Liver (tissue), 9 donors: ENCODE data around the gene L1TD1. TPM values are rescaled to one million over a fixed set of nuclear protein-coding genes. Genes with fewer than 3 reads are reported as not detected.

Source experiments
- DNase-seq: peaks from one replicate; pipeline ENCODE4 v3.0.0-alpha.2; 2017; ENCODE audit warnings: low spot score
- H3K27ac ChIP-seq, 2 donors: one replicate each; pipeline ENCODE4 v1.7.0; 2013; ENCODE audit warnings: inconsistent platforms in 2 of 2, low read length in 2 of 2, control low read depth in 1 of 2, low read depth in 1 of 2, mild to moderate bottlenecking in 1 of 2
- H3K27me3 ChIP-seq, 4 donors: one replicate each; pipeline versions ENCODE4 v1.6.1 to v1.7.0; 2013; ENCODE audit warnings: low read length in 3 of 4, inconsistent platforms in 1 of 4, mild to moderate bottlenecking in 1 of 4, moderate library complexity in 1 of 4; ENCODE audit not compliant: control insufficient read depth in 4 of 4, insufficient read depth in 4 of 4
- H3K36me3 ChIP-seq, 4 donors: one replicate each; pipeline versions ENCODE4 v1.6.1 to v1.7.0; 2013; ENCODE audit warnings: low read length in 3 of 4, mild to moderate bottlenecking in 3 of 4, low read depth in 1 of 4, moderate library complexity in 1 of 4; ENCODE audit not compliant: control insufficient read depth in 4 of 4, insufficient read depth in 3 of 4
- H3K4me1 ChIP-seq, 4 donors: one replicate each; pipeline versions ENCODE4 v1.6.1 to v1.7.0; 2013; ENCODE audit warnings: low read length in 3 of 4, mild to moderate bottlenecking in 3 of 4, moderate library complexity in 1 of 4; ENCODE audit not compliant: control insufficient read depth in 4 of 4, insufficient read depth in 4 of 4
- H3K4me3 ChIP-seq, 3 donors: one replicate each; pipeline versions ENCODE4 v1.6.1 to v1.7.0; 2013; ENCODE audit warnings: low read length in 3 of 3, control low read depth in 1 of 3, low read depth in 1 of 3, mild to moderate bottlenecking in 1 of 3
- H3K9ac ChIP-seq, 2 donors: one replicate each; pipeline ENCODE4 v1.7.0; 2013; ENCODE audit warnings: low read length in 2 of 2, mild to moderate bottlenecking in 2 of 2, moderate library complexity in 2 of 2, control low read depth in 1 of 2, low read depth in 1 of 2
- H3K9me3 ChIP-seq, 4 donors: one replicate each; pipeline versions ENCODE4 v1.6.1 to v1.7.0; 2013; ENCODE audit warnings: low read length in 3 of 4; ENCODE audit not compliant: control insufficient read depth in 4 of 4
- EGR1 ChIP-seq, 2 donors: IDR thresholded peaks; 2 replicates each; pipeline ENCODE4 v1.6.1; 2016 to 2018; ENCODE audit warnings: antibody characterized with exemption in 2 of 2, low read depth in 2 of 2
- FOXA1 ChIP-seq: IDR thresholded peaks from 2 replicates; pipeline ENCODE4 v1.6.1; 2016; ENCODE audit warnings: antibody characterized with exemption
- FOXA2 ChIP-seq: IDR thresholded peaks from 2 replicates; pipeline ENCODE4 v1.6.1; 2016; ENCODE audit warnings: antibody characterized with exemption
- HNF4A ChIP-seq, 2 donors: conservative IDR thresholded peaks; 2 replicates each; pipeline ENCODE4 v1.6.1; 2016; ENCODE audit warnings: antibody characterized with exemption in 2 of 2, mild to moderate bottlenecking in 2 of 2
- HNF4G ChIP-seq: IDR thresholded peaks from 2 replicates; pipeline ENCODE4 v1.6.1; 2016; ENCODE audit warnings: antibody characterized with exemption
- JUND ChIP-seq, 2 donors: IDR thresholded peaks; 2 replicates each; pipeline ENCODE4 v1.6.1; 2016; ENCODE audit warnings: antibody characterized with exemption in 2 of 2
- NR2F2 ChIP-seq: IDR thresholded peaks from 2 replicates; pipeline ENCODE4 v1.6.1; 2016; ENCODE audit warnings: antibody characterized with exemption
- RAD21 ChIP-seq, 2 donors: IDR thresholded peaks; 2 replicates each; pipeline ENCODE4 v1.6.1; 2016; ENCODE audit warnings: antibody characterized with exemption in 2 of 2, mild to moderate bottlenecking in 2 of 2
- RXRA ChIP-seq, 2 donors: IDR thresholded peaks; 2 replicates each; pipeline ENCODE4 v1.6.1; 2017 to 2018; ENCODE audit warnings: antibody characterized with exemption in 2 of 2, mild to moderate bottlenecking in 1 of 2
- TAF1 ChIP-seq: conservative IDR thresholded peaks from 2 replicates; pipeline ENCODE4 v1.6.1; 2016; ENCODE audit warnings: antibody characterized with exemption, mild to moderate bottlenecking
- WGBS: extraction: QIAGEN DNeasy Blood & Tissue Kit; methylation state at CpG from one replicate; pipeline ENCODE4 v1.1.7; 2013; 5-methylcytosine and 5-hydroxymethylcytosine counted together
- polyA plus RNA-seq, 2 donors: library from polyadenylated mRNA; stranded (reverse) in 1 of 2; unstranded in 1 of 2; fragments of 200-250 nt in 1 of 2; fragments of >200 nt in 1 of 2; fragmentation: Nextera tagmentation in 1 of 2; extraction: Ambion mirVana in 1 of 2; gene quantifications; one replicate each; pipeline versions ENCODE4 v1.2.1 to v1.2.3, GENCODE V29; 2013 to 2015
- total RNA-seq, 2 donors: library from RNA; depleted of rRNA; stranded (reverse); fragments of >200 nt; gene quantifications; one replicate each; pipeline ENCODE4 v1.2.3, GENCODE V29; 2014
- TF ChIP-seq, protein P1 (sequence below): fragments of 150-350 bp; IDR thresholded peaks from 2 replicates; pipeline ENCODE4 v1.5.1; 2017; ENCODE audit warnings: improper control_type of control experiment, low read depth, low read length; ENCODE audit not compliant: missing input control
- TF ChIP-seq, protein P2 (sequence below): IDR thresholded peaks from 2 replicates; pipeline ENCODE4 v1.6.1; 2016; ENCODE audit warnings: antibody characterized with exemption
- TF ChIP-seq, protein P3 (sequence below): IDR thresholded peaks from 2 replicates; pipeline ENCODE4 v1.6.1; 2016; ENCODE audit warnings: antibody characterized with exemption, mild to moderate bottlenecking
- TF ChIP-seq, protein P4 (sequence below): IDR thresholded peaks from 2 replicates; pipeline ENCODE4 v1.6.1; 2016; ENCODE audit warnings: antibody characterized with exemption
- TF ChIP-seq, protein P5 (sequence below): IDR thresholded peaks from 2 replicates; pipeline ENCODE4 v1.6.1; 2016; ENCODE audit warnings: antibody characterized with exemption
- donor health status: healthy.
- donor health status: healthy.
- donor health status: healthy.
- donor health status: healthy.
- donor health status: healthy.

Gene L1TD1
- total and polyA plus RNA-seq, 4 donors = under 0.01 to 0.14 (median 0.01) TPM; not detected in 1

DNA sequence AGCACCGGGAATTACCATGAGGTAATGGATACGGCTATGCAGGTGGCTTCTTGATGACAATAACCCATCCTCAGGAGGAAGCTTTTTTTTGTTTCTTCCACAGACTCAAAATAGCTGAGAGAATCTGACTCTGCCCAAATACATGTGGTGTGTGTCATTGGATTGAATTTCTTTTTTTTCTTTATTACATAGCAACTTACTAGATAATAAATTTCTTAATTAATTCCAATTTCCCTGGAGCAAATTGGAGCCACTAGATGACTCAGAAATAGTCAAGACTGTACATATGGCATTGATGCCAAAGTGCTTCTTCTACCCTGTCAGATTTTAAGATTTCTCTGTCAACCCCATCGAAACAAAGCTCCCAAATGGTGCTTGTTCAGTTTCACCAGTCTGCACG, 42.7 kb downstream of the L1TD1 start (continued):
- TF ChIP-seq, protein P1, sequence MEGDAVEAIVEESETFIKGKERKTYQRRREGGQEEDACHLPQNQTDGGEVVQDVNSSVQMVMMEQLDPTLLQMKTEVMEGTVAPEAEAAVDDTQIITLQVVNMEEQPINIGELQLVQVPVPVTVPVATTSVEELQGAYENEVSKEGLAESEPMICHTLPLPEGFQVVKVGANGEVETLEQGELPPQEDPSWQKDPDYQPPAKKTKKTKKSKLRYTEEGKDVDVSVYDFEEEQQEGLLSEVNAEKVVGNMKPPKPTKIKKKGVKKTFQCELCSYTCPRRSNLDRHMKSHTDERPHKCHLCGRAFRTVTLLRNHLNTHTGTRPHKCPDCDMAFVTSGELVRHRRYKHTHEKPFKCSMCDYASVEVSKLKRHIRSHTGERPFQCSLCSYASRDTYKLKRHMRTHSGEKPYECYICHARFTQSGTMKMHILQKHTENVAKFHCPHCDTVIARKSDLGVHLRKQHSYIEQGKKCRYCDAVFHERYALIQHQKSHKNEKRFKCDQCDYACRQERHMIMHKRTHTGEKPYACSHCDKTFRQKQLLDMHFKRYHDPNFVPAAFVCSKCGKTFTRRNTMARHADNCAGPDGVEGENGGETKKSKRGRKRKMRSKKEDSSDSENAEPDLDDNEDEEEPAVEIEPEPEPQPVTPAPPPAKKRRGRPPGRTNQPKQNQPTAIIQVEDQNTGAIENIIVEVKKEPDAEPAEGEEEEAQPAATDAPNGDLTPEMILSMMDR = no peak
- TF ChIP-seq FOXA1 (no peak), FOXA2 (no peak)
- TF ChIP-seq, protein P2, sequence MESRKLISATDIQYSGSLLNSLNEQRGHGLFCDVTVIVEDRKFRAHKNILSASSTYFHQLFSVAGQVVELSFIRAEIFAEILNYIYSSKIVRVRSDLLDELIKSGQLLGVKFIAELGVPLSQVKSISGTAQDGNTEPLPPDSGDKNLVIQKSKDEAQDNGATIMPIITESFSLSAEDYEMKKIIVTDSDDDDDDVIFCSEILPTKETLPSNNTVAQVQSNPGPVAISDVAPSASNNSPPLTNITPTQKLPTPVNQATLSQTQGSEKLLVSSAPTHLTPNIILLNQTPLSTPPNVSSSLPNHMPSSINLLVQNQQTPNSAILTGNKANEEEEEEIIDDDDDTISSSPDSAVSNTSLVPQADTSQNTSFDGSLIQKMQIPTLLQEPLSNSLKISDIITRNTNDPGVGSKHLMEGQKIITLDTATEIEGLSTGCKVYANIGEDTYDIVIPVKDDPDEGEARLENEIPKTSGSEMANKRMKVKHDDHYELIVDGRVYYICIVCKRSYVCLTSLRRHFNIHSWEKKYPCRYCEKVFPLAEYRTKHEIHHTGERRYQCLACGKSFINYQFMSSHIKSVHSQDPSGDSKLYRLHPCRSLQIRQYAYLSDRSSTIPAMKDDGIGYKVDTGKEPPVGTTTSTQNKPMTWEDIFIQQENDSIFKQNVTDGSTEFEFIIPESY = no peak

DNA sequence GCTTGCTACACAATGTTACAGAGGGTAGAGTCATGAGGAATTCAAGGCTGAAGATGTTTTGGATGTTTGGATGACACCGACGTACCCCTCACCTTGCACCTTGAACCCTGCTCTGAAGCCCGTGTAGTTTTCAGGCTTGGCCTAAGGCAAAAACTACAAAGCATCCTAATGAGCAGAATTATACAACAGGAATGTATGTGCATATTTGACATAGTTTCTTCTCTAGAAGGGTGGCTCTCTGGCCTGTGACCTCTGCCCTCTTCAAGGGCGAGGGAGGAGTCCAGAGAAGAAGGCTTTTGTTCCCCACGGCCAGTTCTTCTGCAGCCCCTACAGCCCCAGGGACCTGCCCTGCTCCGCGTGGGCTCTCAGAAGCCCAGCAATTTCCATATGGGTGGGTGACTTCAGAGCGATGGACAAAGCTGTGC, 43.3 kb downstream of the L1TD1 start:
- WGBS = 76% methylated on average over 8 of the region's 8 CpGs
- TF ChIP-seq, protein P3, sequence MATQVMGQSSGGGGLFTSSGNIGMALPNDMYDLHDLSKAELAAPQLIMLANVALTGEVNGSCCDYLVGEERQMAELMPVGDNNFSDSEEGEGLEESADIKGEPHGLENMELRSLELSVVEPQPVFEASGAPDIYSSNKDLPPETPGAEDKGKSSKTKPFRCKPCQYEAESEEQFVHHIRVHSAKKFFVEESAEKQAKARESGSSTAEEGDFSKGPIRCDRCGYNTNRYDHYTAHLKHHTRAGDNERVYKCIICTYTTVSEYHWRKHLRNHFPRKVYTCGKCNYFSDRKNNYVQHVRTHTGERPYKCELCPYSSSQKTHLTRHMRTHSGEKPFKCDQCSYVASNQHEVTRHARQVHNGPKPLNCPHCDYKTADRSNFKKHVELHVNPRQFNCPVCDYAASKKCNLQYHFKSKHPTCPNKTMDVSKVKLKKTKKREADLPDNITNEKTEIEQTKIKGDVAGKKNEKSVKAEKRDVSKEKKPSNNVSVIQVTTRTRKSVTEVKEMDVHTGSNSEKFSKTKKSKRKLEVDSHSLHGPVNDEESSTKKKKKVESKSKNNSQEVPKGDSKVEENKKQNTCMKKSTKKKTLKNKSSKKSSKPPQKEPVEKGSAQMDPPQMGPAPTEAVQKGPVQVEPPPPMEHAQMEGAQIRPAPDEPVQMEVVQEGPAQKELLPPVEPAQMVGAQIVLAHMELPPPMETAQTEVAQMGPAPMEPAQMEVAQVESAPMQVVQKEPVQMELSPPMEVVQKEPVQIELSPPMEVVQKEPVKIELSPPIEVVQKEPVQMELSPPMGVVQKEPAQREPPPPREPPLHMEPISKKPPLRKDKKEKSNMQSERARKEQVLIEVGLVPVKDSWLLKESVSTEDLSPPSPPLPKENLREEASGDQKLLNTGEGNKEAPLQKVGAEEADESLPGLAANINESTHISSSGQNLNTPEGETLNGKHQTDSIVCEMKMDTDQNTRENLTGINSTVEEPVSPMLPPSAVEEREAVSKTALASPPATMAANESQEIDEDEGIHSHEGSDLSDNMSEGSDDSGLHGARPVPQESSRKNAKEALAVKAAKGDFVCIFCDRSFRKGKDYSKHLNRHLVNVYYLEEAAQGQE = no peak
- no peak for TF ChIP-seq HNF4G
- no peak for TF ChIP-seq EGR1 (IDR thresholded peaks at IDR 0.05; ENCODE audit: low read depth in 2 of 2)
- no peak for TF ChIP-seq NR2F2
- no peak for TF ChIP-seq RXRA (IDR thresholded peaks at IDR 0.05)
- TF ChIP-seq RAD21 (IDR thresholded peaks at IDR 0.05) = no peak
- TF ChIP-seq TAF1 = no peak
- TF ChIP-seq, protein P4, sequence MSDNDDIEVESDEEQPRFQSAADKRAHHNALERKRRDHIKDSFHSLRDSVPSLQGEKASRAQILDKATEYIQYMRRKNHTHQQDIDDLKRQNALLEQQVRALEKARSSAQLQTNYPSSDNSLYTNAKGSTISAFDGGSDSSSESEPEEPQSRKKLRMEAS = no peak
- no peak for TF ChIP-seq JUND (IDR thresholded peaks at IDR 0.05)
- TF ChIP-seq, protein P1 = no peak
- no peak for TF ChIP-seq FOXA2
- no peak for TF ChIP-seq HNF4A (conservative IDR thresholded peaks at IDR 0.05)
- no peak for TF ChIP-seq FOXA1
- TF ChIP-seq, protein P5, sequence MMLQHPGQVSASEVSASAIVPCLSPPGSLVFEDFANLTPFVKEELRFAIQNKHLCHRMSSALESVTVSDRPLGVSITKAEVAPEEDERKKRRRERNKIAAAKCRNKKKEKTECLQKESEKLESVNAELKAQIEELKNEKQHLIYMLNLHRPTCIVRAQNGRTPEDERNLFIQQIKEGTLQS = no peak
- Histone ChIP-seq H3K27me3 (no peaks in the 10 kb centered on the region), H3K9ac (no peak overlapping the region), H3K36me3 (no peaks in the 10 kb centered on the region), H3K4me3 (no peak overlapping the region), H3K27ac (no peak overlapping the region), H3K9me3 (no peaks in the 10 kb centered on the region), H3K4me1 (peaks cover 5 to 11% (median 9%) of the 10 kb centered on the region in 4 donors)
- DNase-seq = no peak
